ENCODE results near the gene NEB.
A peak's percentile ranks its signal among the peaks of the same experiment; 100 is the strongest.

NEB gene, protein sequence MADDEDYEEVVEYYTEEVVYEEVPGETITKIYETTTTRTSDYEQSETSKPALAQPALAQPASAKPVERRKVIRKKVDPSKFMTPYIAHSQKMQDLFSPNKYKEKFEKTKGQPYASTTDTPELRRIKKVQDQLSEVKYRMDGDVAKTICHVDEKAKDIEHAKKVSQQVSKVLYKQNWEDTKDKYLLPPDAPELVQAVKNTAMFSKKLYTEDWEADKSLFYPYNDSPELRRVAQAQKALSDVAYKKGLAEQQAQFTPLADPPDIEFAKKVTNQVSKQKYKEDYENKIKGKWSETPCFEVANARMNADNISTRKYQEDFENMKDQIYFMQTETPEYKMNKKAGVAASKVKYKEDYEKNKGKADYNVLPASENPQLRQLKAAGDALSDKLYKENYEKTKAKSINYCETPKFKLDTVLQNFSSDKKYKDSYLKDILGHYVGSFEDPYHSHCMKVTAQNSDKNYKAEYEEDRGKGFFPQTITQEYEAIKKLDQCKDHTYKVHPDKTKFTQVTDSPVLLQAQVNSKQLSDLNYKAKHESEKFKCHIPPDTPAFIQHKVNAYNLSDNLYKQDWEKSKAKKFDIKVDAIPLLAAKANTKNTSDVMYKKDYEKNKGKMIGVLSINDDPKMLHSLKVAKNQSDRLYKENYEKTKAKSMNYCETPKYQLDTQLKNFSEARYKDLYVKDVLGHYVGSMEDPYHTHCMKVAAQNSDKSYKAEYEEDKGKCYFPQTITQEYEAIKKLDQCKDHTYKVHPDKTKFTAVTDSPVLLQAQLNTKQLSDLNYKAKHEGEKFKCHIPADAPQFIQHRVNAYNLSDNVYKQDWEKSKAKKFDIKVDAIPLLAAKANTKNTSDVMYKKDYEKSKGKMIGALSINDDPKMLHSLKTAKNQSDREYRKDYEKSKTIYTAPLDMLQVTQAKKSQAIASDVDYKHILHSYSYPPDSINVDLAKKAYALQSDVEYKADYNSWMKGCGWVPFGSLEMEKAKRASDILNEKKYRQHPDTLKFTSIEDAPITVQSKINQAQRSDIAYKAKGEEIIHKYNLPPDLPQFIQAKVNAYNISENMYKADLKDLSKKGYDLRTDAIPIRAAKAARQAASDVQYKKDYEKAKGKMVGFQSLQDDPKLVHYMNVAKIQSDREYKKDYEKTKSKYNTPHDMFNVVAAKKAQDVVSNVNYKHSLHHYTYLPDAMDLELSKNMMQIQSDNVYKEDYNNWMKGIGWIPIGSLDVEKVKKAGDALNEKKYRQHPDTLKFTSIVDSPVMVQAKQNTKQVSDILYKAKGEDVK (N-terminal part only)

DNA sequence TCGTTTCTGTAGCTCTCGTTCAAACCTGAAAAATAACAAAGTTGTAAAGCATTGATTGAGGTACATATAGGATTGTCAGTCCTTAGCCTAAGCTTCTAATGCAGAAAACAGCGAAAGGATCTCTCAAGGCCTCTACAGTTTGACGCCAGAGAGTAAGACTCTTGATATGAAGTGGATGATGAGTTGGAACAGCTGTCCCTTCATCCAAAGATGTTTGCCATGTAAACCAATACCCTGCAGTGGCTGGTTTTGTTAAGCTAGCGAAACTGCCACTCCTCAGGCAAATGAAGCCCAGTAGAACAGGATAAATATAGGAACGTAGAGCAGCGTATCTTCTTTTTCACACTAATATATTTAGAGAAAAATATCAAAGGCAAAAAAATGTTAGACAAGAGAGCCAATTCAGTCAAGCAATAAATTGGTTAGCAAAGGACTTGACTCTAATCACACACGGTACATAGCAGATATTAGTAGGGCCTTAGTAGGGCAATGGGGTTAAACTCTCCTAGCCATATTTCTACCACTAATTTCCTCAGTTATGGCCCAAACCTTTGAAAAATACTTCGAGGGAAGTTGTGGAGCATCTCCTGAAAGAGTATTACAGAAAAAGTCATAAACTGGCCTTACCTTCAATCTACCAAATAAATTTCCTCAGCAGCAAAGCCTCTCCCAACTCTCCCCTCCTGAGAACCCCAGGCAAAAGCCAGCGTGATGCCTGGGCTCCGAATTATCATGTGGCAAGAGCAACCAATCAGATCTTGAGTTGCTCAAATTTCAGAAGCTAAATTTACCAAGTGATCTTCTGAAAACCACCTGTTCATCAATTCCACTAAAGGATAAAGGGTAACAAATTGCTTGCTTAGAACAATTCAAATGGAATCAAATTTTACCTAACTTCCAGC lies at the start of gene NEB:
TSS of gene NEB (minus strand) at position 706 of the 902 bp plus-strand sequence. CDS start 1,320 bp downstream, outside the sequence.
- no peak for DNase-seq (ENCODE audit: low spot score)

DNA sequence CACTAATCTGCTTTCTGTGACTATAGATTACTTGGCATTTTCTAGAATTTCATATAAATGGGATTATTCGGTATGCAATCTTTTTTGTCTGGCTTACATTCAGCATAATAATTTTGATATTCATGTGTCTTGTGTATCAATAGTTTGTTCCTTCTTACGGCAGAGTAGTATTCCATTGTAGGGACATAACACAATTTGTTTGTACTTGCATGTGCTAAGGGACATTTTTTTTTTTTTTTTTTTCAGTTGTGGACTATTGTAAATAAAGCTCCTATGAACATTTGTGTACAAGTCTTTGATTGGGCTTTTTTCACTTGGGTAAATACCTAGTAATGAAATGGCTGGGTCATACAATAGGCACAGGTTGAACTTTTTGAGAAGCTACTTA lies 48.9 kb upstream of the NEB start:
- no peak for DNase-seq (ENCODE audit: low spot score)

DNA sequence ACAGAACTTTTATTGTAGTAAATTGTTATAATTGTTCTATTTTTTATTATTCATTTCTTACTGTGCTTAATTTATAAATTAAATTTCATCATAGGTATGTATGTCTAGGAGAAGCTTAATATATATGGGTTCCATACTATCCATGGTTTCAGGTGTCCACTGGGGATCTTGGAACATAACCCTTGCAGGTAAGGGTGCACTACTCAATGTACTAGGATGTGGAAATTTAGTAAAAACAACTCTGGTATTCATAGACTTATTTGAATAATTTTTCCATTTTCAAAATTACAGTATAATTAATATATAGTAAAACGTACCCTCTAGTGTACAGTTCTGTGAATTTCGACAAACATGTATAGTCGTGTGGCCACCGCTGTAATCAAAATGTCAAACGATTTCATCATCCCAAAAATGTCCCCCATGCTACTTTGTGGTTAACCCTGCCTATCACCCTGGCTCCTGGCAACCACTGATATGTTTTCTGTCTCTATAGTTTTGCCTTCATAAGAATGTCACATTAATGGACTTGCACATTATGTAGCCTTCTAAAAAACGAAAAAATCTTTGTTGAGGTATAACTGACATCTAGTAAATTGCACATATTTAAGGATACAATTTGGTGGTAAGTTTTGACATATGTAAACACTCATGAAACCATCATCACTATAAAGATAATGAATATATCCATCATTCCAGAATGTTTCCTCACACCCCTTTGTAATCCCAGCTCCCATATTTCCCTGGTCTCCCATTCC lies 48.3 kb upstream of the NEB start:
- DNase-seq (ENCODE audit: low spot score): peak; percentile 27

DNA sequence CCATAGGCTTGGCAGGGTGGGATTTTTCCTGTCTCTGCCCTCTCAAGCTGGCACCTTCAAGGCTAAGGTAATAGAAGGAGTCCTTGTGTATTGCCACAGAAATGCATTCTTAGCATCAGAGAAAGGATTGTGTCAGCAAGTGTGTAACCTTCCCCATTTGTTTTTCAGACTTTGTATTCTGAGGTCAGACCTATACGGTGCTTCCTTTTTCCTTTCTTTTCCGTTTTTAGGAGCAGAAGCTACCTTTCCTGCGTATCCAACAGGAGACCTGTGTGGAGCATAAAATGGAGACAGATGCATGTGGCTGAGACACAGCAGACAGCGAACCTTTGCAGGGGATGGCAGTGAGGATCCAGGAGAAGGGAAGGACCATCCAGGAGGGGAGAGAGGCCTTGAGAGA lies 47.4 kb upstream of the NEB start:
- DNase-seq (ENCODE audit: low spot score): no peak

DNA sequence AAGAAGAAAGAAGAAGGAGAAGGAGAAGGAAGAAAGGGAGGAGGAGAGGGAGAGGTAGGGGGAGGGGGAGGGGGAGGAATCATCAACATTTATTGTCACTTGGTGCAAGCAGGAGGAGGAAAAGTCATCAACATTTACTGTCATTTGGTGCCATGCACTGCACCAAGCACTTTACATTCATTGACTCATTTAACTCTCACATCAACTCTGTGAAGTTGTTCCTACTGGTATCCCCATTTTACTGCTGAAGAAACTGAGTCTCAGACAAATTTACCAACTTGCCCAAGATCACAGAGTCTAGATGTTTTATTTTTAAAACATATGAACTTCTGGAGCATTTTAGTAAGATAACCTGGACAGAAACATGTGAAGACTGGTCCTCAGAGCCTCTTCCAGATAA lies 46.7 kb upstream of the NEB start:
- no peak for DNase-seq (ENCODE audit: low spot score)

DNA sequence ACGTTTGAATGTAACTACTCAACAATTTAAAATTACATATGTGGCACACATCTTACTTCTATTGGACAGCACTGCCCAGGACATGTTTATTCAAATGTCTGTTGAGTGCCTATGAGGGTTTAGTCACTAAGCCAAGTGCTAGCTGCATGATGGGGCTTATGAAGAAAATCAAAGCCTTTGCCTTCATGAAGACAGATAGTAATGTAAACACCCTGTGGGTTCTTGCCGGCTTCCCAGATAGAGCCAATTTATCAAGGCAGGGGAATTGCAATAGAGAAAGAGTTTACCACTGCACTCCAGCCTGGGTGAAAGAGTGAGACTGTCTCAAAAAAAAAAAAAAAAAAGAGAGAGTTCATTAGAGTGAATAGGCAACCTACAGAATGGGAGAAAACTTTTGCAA lies 43.7 kb upstream of the NEB start:
- no peak for DNase-seq (ENCODE audit: low spot score)

DNA sequence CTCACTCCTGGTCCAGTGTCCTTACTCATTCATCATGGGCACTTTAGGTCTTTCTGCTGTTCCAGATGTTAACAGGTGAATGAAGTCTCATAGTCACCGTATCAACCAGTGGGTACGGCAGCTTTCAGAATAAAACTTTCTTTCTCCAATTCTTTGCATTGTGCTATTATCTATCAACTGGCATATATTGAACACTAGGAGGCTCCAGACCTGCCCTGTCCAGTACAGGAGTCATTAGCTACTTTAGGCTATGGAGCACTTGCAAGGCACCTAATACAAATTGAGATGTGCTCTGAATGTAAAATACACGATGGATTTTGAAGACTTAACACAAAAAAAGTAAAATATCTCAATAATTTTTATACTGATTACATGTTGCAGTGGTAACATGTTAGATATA lies 43.2 kb upstream of the NEB start:
- no peak for DNase-seq (ENCODE audit: low spot score)

DNA sequence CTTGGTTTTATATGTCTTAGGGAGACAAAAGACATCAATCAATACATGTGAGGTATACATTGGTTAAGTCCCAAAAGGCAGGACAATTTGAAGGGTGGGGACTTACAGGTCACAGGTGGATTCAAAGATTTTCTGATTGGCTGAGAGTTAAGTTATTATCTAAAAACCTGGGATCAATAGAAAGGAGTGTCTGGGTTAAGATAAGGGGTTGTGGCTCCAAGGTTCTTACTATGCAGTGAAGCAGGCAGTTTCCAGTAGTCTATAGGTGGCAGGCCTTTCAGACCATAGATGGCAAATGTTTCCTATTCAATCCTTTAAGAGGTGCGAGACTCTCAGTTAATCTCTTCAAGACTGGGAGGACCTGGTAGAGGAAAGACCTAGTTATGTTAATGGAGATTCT lies 42.1 kb upstream of the NEB start:
- no peak for DNase-seq (ENCODE audit: low spot score)

DNA sequence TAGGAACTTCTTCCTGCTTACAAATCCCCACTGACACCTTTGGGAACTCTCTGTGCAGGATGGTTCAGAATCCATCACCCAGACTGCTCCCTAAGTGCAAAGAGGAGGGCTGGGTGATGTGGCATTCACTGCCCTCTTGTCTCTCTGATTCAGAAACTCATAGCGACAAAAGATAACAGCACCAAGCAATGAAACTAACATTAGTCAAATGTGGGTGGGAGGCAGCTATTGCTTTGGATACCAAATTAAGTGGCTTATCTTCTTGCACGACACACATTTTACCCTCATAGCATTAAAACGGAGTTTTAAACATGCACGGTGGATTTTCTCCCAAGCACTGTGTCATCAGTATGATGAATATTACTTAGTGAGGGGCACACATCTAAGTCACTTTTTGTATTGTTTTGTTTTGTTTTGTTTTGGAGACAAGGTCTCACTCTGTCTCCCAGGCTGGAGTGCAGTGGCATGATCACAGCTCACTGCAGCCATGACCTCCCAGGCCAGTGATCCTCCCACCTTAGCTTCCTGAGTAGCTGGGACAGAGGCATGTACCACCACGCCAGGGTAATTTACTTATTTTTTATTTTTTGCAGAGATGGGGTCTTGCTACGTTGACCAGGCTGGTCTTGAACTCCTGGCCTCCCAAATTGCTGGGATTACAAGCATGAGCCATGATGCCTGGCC lies 40.9 kb upstream of the NEB start:
- no peak for DNase-seq (ENCODE audit: low spot score)

DNA sequence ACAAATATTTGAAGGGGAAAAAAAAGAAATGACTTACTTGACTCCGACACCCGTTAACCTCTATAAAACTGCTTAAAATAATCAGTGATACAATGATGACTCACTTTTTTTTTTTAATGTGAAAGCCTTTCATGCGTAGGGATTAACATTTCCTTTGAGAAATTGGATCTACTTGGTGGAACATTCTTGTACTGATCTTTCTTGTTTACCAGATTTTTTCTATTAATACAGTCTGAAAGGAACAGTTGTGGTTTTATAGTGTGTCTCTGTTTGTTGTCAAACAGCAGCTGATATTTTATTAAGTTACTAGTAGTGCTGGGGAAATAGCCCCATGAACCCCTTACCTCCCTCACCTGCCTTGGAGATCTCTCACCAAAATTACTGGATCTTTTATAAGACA lies 40.2 kb upstream of the NEB start:
- DNase-seq (ENCODE audit: low spot score): no peak

DNA sequence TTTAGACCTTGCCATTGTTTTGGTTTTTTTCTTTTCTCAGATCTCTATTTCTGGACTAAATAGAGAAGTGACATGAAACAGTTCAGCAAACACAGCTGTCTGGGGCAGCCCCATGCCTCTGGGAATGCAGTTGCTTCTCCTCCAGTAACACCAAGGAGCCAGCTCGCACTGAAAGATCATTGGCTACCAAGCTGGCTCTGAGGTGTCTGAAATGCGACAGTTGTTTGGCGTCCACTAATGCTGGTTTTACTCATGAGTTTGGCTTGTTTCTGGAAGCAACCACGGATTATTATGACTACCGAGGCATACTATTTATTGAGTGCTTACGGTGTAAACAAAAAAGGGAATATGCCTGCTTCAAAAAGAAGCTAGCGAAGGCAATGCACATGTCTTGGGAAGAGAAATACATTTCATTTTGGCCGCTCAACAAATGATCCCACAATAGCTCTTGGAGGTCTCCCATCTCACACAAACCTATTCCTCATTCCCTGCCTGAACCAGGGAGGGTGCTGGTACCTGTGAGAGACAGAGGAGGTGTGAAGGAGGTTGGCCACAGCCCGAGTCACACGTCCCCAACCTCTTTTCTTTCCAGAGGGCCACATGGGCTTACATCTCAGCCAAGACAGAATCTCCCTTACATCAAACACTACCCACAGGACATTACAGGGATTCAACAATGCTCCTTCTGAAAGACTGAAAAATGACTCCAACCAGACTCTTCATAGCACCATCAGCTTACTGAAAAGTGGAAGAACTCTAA lies 37.5 kb upstream of the NEB start:
- no peak for DNase-seq (ENCODE audit: low spot score)

DNA sequence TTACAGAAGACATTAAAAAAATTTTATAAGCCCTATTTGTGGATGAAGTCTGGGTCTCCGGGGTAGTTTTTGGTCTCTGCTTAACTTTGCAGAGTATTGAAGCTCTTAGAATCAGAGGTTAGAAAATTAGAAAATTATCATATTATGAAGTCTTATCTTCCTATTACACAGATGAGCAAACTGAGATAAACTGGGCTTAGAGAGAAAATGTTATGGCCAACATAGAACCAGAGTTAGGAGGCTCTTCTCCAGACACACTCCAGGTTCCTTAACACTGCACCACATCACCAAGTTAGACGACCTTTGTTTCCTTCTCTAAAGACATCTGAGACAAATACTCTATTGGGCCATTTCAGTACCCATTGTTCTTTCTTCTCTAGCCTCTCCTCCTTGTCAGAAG lies 36.7 kb upstream of the NEB start:
- DNase-seq (ENCODE audit: low spot score): no peak

DNA sequence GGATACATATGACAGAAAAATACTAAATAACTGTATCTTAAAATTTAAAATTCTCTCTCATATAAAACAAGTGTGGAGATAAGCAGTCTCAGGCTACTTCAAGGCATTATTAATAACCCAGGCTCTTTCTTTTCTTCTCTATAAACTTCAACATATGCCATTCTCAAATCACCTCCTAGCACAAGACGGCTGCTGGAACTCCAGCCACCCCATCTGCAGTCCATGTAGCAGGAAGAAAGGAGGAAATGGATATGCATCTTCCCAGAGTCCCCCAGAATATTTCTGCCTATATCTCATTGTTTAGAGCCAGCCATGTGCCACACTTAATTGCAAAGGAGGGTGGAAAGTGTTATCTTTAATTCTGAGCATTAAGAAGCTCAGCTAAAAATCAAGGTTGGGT lies 35.3 kb upstream of the NEB start:
- DNase-seq (ENCODE audit: low spot score): no peak

DNA sequence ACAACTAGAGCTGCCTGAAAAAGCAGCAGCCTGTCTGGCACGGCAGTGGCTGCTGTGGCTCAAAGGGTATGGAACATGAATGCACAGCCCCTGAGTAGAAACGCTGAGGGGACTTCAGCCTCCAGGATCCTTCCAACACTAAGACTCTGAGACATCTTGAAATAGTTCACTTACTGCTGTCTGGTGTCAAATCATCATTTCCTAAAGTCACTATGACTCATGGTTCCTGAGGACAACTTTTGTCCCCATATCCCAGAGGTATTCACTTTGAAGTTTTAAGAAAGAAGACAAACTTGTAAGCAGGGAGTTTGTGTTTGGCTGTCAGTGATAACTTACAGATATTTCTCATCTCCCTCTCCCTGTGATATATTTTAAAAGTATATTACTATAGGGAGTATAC lies 33.3 kb upstream of the NEB start:
- no peak for DNase-seq (ENCODE audit: low spot score)

DNA sequence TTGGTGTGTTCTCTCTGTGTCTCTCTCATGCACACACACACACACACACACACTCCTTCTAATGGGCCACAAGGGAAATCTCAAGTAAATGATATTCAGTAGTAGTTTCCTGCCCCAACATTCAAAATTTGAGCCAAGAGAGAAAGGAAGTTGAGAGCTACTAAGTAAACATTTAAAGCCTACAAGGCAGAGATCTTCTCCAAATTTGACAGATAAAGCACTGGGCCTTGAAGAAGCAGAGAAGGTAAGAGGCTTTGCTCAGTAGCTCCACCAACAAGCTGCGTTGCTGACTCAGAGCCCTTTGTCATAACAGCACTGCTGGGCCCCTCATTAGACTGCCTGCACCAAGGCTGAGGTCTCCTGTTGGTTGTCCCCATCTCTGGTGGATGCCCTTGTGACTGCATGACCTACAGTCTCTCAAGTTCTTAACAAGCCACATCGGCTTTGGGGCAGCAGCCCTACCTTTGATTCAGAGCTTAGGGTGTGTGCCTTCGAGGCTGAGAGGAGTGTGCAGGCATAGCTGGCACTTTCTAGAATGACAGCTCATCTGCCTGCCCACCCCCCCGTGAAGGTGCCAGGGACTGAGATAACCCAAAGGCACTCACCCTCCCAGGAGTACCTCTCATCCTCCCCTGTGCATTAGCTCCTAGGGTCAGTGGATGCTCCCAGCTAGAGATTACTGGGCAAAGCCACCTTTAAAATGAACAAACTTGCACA lies 32.3 kb upstream of the NEB start:
- no peak for DNase-seq (ENCODE audit: low spot score)

DNA sequence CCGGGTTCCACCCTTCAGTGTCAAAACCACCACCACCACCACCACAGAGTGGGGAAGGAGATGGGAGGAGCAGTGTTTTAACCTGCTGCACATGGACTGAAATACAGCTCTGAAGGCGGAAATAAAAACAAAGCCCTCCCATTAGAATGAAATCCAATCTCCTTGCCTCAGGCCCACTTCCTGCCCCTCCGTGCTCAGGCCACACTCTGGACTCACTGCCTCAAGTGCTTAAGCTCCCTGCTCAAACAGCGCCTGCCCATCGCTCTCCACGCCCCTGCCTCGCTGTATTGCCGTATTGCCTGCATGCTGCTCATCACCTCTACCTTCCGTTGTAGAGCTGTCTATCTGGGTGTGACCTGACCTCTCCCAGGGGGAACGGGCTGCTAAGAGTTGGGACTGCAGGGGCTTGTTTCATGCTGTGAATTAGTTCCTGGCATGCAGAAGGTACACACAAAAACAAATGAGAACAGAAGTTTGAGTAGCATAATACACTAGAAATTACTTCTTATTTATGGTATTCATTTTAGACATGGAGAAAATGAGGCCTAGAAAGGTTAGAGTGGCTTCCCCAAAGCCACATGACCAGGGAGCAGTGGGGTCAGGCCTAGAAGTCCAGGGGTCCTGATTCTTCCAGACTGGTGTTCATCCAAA lies 31.6 kb upstream of the NEB start:
- DNase-seq (ENCODE audit: low spot score): no peak

DNA sequence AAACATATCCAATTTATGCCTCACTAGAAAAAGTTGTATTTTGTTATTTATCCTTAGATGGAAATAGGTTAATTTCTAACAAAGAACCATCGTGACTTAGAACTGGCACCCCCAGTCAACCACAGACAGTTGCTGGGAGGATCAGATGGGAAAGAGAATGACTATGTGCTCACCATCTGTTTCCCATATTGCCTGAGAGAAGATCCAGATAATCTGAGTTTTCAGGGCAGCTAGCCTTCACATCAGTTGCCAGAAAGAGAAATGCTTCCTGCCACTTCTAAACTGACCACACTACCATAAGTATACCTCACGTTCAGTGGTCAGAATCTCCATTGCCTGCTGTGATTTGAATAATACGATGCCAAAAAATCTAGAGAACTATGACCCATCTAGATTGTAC lies 28.4 kb upstream of the NEB start:
- DNase-seq (ENCODE audit: low spot score): no peak

DNA sequence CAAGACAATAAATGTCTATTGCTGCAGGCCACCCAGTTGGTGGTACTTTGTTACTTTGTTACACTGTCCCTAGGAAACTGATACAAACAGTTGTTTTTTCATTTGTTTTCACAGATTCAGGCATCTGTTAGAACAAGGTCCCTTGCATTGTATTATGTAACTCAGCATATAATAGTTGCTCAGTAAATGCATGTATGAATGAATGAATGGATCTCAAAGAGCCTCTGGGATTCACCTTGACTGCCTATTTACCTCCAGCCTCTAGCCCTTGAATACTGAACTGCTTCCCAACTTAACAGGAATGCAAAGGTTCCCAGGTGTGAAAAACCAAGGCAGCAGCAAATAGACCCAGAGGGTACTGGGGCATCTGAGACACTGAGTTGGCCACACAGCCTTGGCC lies 27.4 kb upstream of the NEB start:
- DNase-seq (ENCODE audit: low spot score): no peak
